Measurements from ENCODE around the gene IL9.

GRCh38 chr5:135867599-135867998 lies 28.0 kb downstream of the IL9 start:
- TF ChIP-seq CTCF (conservative IDR thresholded peaks at IDR 0.05) (no peak), EZH2 (IDR thresholded peaks at IDR 0.05; ENCODE audit: low read depth) (no peak)
